Skin of body (tissue), 2 donors: ENCODE results near the gene GNG12. TPM values are rescaled to one million over a fixed set of nuclear protein-coding genes. Genes with fewer than 3 reads are reported as not detected.

Source experiments
- DNase-seq: peaks from one replicate; lab custom pipeline; 2025; lab: John Stamatoyannopoulos, UW
- total RNA-seq: library from RNA; depleted of rRNA; stranded (reverse); fragments of >200 nt; gene quantifications from one replicate; pipeline ENCODE4 v1.2.3, GENCODE V29; 2014

The GNG12 gene
- total RNA-seq, 1 donor from 2014 or later = 97.0 TPM

DNA sequence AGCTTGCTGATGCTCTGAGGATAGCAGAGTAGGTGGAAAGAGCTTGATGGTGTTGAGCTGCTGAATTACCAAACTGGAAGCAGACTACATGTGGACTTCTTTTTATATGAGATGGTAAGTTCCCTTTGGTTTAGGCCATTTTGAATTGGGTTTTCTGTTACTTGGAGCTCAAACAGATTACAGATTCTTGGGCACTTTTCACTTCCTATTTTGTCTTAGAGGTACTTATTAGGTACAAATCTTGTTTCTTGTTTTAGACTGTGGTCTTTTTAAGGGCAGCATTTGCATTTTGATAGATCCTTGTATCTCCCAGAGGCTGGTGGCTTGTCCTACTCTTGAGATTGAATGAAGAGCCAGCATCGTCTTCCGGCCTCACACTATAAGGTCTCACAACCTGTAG lies 78.1 kb downstream of the GNG12 start:
- no peak for DNase-seq

DNA sequence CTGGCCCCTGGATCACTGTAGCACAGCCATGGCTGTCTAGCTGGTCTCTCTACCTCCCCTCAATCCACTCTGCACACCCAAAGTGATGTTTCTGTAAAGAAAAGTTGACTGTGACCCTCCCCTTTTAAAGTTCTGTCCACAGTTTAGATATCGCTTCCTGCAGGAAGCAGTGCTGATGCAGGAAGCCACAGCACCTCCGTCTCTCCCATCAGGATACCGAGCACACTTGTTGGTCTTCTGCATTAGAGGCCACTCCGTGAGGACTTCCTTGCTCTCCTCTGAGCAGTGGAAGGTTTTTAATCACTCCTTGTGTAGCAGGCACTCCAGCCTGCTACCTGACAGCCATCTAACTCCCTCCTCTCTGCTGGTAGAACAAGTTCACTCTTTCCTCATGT lies 78.7 kb downstream of the GNG12 start:
- DNase-seq = no peak

DNA sequence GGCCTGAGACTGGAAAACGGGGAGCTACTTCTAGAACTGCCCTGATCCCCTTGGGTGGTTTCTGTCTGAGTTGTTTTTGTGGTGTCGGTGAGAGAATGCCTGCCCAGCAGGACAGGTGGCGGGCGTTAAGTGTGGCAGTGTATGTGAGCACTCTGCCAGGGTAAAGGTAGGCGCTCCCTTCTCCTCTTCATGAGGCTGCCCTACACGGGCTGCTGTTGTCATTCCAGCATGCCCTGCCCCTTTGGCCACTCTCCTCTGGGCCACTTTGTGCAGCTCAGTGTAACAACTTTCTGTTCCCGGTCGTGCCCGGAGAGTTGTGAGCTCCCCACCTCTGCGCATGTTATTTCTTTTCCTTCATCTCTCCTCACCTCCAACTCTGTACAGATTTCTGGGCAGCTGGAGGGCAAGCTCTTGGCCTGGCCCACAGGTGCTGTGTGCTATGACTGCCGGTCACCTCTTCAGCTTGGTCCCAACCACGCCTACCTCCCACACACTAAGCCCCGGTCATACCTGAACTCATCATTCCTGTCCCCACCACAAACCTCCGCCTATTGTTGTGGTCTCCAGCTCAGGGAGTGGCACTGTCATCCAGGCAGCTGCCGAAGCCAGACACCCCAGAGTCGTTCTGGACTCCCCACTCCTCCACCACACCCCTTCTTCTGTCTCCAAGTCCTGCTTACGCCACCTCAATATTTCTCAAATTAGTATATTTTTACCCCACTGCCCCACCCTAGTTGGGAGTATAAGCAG lies 79.3 kb downstream of the GNG12 start:
- DNase-seq = no peak

GRCh38 chr1:67752306-67752705 lies 81.0 kb downstream of the GNG12 start:
- no peak for DNase-seq

- no peak for DNase-seq
Observed at GRCh38 chr1:67750691-67751054, 82.6 kb downstream of the GNG12 start.

DNA sequence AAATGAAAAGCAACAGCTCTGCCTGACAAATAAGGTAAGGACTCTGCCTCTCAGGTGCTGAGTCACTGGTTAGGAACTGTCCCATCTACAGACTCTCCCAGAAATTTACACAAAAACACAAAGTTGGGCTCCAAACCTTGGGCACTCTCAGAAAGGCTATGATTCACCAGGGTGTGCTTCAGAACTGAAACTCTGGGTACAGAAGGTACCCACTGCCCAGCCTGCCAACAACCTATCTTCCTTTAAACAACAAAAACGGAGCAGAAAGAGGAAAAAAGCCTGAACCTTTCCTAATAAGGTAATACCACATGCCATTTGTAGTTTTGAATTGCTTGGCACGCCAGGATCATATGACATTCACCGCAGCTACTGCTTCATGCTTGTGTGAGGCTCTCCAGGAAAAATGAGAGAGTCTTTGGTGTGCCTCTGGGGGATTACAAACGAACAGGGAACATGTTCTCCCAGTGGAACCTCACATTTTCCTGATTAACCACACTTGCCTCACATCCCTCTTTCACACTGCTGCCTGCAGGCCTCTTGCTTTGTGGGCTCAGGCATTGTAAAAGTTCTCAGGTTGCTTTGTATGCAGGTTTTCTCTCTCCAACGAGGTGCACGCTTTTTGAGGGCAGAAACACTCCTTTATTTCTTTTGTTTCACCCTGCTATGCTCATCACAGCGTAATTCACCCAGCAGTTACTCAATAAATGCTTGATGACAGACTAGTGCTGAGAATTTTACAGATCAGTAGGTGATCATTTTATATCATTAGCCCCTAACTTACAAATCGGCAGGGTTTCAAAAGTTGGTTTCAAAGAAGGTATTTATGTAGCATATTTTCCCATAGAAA lies 83.2 kb downstream of the GNG12 start:
- peak; percentile 17 for DNase-seq

DNA sequence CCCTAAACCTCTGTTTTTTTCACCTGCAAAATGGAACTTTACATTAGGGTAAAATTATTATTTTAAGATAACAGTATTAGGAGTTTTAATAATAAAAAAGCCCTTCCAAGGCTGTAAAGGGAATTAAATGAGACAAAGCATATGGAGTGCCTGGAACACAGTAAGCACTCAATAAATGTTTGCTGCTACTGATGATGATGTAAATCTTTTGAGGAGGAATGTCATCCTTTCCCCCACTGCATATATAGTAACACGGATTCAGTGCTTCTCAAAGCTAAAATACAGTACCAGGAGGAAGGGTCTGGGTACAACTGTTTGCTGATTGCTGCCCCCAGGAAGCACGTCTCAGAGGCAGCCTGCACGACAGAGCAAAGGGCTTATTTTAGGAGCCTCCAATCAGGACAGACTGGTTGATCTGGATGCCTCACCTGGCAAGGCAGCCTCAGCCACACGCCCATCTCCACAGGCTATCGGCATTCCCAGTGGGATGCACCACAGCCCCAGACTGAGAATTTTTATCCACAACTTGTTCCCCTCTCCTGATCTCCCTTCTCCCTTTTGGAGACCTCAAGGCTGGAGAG lies 83.9 kb downstream of the GNG12 start:
- no peak for DNase-seq

- peak; percentile 28 for DNase-seq
Observed at GRCh38 chr1:67748630-67749029, 84.6 kb downstream of the GNG12 start.

DNA sequence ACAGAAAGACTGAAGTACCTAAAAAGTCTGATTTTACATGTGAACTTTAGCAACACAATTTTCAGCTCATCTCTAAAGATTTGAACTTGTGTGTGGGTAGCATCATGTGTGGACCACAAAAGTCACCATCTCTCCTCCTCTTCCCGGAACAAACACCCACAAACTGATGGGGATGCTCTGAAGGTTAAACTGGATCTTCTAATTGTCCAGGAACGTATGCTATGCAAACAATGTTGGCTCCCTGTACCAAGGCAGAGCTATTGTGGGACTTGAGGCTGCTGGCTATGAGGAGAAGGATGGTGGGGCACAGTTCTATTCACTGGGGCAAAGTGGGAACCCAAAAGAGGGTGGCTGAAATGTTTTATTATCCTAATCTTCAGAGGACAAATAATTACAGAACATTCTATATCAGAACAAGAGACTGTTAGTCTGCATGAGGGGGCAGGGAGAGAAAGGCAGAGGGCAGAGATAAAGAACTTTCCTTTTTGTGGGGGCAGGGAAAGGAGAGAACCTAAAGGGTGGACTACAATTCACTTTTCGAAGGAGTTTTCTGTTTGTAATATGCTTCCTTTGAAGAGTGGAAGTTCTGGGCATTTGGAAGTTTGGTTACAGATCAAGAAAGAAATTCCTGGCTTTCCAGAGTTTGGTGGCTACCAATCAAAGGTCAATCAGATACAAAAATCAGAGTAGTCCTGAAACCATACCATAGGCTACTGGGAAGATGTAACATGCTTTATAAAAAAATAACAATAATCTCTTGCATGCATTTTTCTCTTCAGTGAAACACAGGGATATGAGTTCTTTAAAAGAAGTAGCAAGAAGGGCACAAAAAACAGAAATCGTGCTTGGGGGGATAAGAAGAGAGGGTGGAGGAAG lies 85.4 kb downstream of the GNG12 start:
- DNase-seq = no peak

GRCh38 chr1:67745875-67746698 lies 87.2 kb downstream of the GNG12 start:
- DNase-seq = no peak

- no peak for DNase-seq
Observed at GRCh38 chr1:67743072-67743725, 90.1 kb downstream of the GNG12 start.

- no peak for DNase-seq
Observed at GRCh38 chr1:67741736-67742135, 91.5 kb downstream of the GNG12 start.

GRCh38 chr1:67741121-67741520 lies 92.1 kb downstream of the GNG12 start:
- DNase-seq = peak; percentile 17

GRCh38 chr1:67740543-67740942 lies 92.7 kb downstream of the GNG12 start:
- no peak for DNase-seq

GRCh38 chr1:67739361-67739760 lies 93.9 kb downstream of the GNG12 start:
- no peak for DNase-seq

DNA sequence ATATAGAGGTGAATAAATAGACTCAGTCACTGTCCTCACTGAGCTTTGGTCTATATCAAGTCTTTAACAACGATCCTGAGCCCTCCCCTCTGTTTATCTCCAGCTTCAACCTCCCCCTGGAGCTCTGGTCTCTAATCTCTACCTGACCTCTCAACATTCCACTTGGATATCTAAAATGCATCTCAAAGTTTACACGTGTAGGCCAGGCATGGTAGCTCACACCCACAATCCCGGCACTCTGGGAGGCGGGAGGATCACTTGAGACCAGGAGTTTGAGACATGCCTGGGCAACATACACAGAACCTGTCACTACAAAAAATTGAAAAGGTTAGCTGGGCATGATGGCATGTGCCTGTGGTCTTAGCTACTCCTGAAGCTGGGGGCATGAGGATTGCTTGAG lies 94.9 kb downstream of the GNG12 start:
- DNase-seq = no peak

GRCh38 chr1:67737875-67738274 lies 95.4 kb downstream of the GNG12 start:
- no peak for DNase-seq

DNA sequence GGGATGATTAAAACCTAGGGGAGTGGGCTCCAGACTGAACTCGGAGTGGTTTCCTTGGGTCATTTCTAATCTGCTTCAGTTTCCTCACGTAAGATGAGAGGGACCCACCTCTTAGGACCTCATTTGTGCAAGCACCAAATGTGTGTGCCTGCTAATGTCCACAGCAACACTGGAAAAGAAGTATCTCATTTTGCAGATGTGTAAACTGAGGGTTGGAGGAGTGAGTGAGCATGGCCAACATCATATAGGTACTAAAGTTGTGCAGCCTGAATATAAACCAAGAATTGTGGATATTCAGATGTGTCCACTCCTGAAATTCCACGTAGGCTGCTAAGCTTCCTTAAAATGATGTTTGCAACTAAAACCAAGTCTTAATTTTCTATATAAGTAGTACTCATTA lies 96.5 kb downstream of the GNG12 start:
- no peak for DNase-seq

GRCh38 chr1:67735806-67736627 lies 97.2 kb downstream of the GNG12 start:
- DNase-seq = peak; percentile 65
